Prostate gland (tissue), 2 donors: ENCODE data around the gene PEX11B.

ENCODE experiments used
- POLR2A ChIP-seq: fragments of 450-650 bp; IDR thresholded peaks from one replicate; pipeline ENCODE4 v1.6.1; 2016; ENCODE audit warnings: antibody characterized with exemption, mild to moderate bottlenecking
- TF ChIP-seq, protein P1 (sequence below), 4 experiments: fragments of 200-600 bp in 2 of 4; fragments of 450-650 bp in 2 of 4; sonication (generic) in 2 of 4; IDR thresholded peaks; 1 replicate in 3 of 4; 2 replicates in 1 of 4; pipeline ENCODE4 v1.5.1; 2016 to 2019; ENCODE audit warnings: antibody characterized with exemption in 4 of 4, mild to moderate bottlenecking in 2 of 4, moderate library complexity in 2 of 4

GRCh38 chr1:145952903-145953302 lies 34.4 kb upstream of the PEX11B start:
- TF ChIP-seq, protein P1, sequence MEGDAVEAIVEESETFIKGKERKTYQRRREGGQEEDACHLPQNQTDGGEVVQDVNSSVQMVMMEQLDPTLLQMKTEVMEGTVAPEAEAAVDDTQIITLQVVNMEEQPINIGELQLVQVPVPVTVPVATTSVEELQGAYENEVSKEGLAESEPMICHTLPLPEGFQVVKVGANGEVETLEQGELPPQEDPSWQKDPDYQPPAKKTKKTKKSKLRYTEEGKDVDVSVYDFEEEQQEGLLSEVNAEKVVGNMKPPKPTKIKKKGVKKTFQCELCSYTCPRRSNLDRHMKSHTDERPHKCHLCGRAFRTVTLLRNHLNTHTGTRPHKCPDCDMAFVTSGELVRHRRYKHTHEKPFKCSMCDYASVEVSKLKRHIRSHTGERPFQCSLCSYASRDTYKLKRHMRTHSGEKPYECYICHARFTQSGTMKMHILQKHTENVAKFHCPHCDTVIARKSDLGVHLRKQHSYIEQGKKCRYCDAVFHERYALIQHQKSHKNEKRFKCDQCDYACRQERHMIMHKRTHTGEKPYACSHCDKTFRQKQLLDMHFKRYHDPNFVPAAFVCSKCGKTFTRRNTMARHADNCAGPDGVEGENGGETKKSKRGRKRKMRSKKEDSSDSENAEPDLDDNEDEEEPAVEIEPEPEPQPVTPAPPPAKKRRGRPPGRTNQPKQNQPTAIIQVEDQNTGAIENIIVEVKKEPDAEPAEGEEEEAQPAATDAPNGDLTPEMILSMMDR (IDR thresholded peaks at IDR 0.05), result no peak
- no peak for TF ChIP-seq POLR2A
